ENCODE data around the gene DCST2.

The DCST2 gene

DNA sequence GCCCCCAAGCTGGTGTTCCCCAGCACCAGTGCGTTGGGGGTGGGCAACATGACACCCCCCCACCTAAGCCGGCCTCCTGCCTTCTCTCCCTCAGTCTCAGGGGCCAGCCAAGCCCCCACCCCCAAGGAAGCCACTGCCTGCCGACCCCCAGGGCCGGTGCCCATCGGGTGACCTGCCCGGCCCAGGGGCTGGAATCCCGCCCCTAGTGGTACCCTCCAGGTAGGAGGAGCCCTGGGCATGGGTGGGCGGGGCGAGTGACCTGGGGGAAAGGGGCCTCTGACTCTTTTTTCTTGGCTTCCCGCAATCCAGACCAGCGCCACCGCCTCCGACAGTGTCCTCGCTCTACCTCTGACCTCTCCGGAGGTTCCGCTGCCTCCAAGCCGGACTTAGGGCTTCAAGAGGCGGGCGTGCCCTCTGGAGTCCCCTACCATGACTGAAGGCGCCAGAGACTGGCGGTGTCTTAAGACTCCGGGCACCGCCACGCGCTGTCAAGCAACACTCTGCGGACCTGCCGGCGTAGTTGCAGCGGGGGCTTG, 28.6 kb upstream of the DCST2 start:
- peak overlapping the region; percentile 75 for H3K27ac Mint-ChIP-seq
- peaks cover 31 to 48% of the 10 kb centered on the region in 2 donors for H3K4me1 Mint-ChIP-seq
- peak overlapping the region; percentile 50 to 85 for H3K4me3 Mint-ChIP-seq
- H3K27me3 Mint-ChIP-seq, result peaks cover 0 to 4% of the 10 kb centered on the region in 2 donors
- no peak for DNase-seq
- ATAC-seq (replicated peaks), result no peak
- no peaks in the 10 kb centered on the region for H3K9me3 Mint-ChIP-seq
- H3K36me3 Mint-ChIP-seq, result peaks cover 25 to 37% of the 10 kb centered on the region in 2 donors

GRCh38 chr1:155061381-155062150, 28.0 kb upstream of the DCST2 start:
- DNase-seq, result peak; percentile 93
- peak; percentile 70 to 72 for ATAC-seq (replicated peaks)
- H3K27me3 Mint-ChIP-seq, result peaks cover 0 to 4% of the 10 kb centered on the region in 2 donors
- H3K4me3 Mint-ChIP-seq, result peak overlapping the region in 1 of 2 donors; percentile 28
- peaks cover 27 to 42% of the 10 kb centered on the region in 2 donors for H3K4me1 Mint-ChIP-seq
- no peaks in the 10 kb centered on the region for H3K9me3 Mint-ChIP-seq
- peaks cover 21 to 35% of the 10 kb centered on the region in 2 donors for H3K36me3 Mint-ChIP-seq
- peak overlapping the region; percentile 31 for H3K27ac Mint-ChIP-seq

GRCh38 chr1:155060736-155061135, 27.2 kb upstream of the DCST2 start:
- no peak overlapping the region for H3K4me3 Mint-ChIP-seq
- peaks cover 0 to 4% of the 10 kb centered on the region in 2 donors for H3K27me3 Mint-ChIP-seq
- peaks cover 21 to 35% of the 10 kb centered on the region in 2 donors for H3K4me1 Mint-ChIP-seq
- ATAC-seq (replicated peaks), result no peak
- H3K27ac Mint-ChIP-seq, result no peak overlapping the region
- DNase-seq, result no peak
- peaks cover 24 to 37% of the 10 kb centered on the region in 2 donors for H3K36me3 Mint-ChIP-seq
- no peaks in the 10 kb centered on the region for H3K9me3 Mint-ChIP-seq

- ATAC-seq (replicated peaks) (no peak), DNase-seq (no peak)
- no peaks in the 10 kb centered on the region for H3K9me3 Mint-ChIP-seq
- H3K27me3 Mint-ChIP-seq, result peaks cover 0 to 4% of the 10 kb centered on the region in 2 donors
- H3K4me3 Mint-ChIP-seq, result no peak overlapping the region
- H3K36me3 Mint-ChIP-seq, result peaks cover 34 to 41% of the 10 kb centered on the region in 2 donors
- peaks cover 15 to 23% of the 10 kb centered on the region in 2 donors for H3K4me1 Mint-ChIP-seq
- H3K27ac Mint-ChIP-seq, result no peak overlapping the region
These were observed 24.2 kb upstream of the DCST2 start for GRCh38 chr1:155057788-155058211.

DNA sequence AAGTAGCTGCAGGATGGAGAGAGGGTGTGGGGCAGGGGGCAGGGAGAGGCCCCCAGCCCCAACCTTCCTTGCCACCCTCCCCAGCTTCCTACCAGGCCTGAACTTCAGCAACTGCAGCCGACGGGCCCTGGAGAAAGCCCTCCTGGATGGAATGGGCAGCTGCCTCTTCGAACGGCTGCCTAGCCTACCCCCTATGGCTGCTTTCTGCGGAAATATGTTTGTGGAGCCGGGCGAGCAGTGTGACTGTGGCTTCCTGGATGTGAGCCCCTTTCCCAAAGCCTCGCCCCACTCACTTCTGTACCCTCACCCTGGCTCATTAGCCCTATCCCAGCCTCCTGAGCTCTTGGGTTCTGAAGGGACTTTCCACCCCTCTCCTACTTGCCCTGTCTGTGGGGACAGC, 23.5 kb upstream of the DCST2 start:
- no peaks in the 10 kb centered on the region for H3K9me3 Mint-ChIP-seq
- ATAC-seq (replicated peaks) (no peak), DNase-seq (no peak)
- peaks cover 34 to 41% of the 10 kb centered on the region in 2 donors for H3K36me3 Mint-ChIP-seq
- peaks cover 18 to 23% of the 10 kb centered on the region in 2 donors for H3K4me1 Mint-ChIP-seq
- no peak overlapping the region for H3K27ac Mint-ChIP-seq
- H3K4me3 Mint-ChIP-seq, result no peak overlapping the region
- peaks cover 0 to 4% of the 10 kb centered on the region in 2 donors for H3K27me3 Mint-ChIP-seq

GRCh38 chr1:155053531-155054105, 20.0 kb upstream of the DCST2 start:
- H3K27ac Mint-ChIP-seq, result no peak overlapping the region
- H3K36me3 Mint-ChIP-seq, result peaks cover 29 to 31% of the 10 kb centered on the region in 2 donors
- H3K4me1 Mint-ChIP-seq, result peaks cover 25 to 34% of the 10 kb centered on the region in 2 donors
- H3K27me3 Mint-ChIP-seq, result no peaks in the 10 kb centered on the region
- H3K9me3 Mint-ChIP-seq, result no peaks in the 10 kb centered on the region
- ATAC-seq (replicated peaks) (no peak), DNase-seq (no peak)
- no peak overlapping the region for H3K4me3 Mint-ChIP-seq

DNA sequence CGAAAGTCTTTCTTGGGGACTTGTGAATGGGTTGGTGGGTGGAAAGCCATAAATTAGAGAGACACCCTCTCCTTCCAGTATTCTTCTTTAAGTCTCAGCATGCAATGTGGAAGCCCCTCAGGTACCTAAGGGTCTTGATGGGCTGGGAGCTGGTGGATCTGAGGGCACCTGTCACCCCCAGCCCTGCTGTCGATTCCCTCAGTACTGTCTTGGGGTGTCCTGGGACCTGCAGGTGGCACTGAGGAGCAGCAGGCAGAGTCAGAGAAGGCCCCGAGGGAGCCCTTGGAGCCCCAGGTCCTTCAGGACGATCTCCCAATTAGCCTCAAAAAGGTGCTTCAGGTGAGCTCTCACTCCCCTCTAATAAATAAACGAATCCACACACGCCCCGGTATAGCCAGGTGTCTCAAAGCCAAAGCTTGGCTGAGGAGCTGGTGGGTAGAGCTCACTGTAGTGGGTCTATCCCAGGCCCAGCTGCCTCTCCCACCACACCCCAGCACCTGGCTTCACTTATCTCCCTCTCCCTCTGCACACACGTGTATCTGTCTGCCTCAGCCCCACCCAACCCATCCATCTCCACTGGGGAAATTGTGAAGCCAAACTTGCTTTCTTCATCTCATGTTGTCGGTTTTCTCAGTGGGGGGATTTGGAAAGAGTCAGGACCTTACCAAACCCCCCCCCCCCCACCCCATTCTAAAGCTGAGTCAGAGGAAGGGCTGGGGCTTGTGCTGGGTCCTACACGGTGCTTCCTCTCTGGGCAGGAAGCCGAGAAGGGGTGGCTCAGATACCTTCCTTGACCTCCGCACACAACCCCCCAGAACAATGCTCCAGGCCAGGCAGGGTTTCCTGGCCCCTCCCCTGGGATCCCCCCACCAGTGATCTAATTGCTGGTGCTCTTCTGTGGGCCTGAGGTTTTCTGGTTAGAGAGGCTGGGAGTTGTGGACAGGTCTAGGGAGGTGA, 19.1 kb upstream of the DCST2 start:
- H3K27me3 Mint-ChIP-seq, result no peaks in the 10 kb centered on the region
- H3K27ac Mint-ChIP-seq, result no peak overlapping the region
- ATAC-seq (replicated peaks) (no peak), DNase-seq (no peak)
- H3K4me1 Mint-ChIP-seq, result peaks cover 25 to 34% of the 10 kb centered on the region in 2 donors
- no peaks in the 10 kb centered on the region for H3K9me3 Mint-ChIP-seq
- H3K36me3 Mint-ChIP-seq, result peaks cover 20 to 22% of the 10 kb centered on the region in 2 donors
- peak overlapping the region; percentile 86 for H3K4me3 Mint-ChIP-seq

DNA sequence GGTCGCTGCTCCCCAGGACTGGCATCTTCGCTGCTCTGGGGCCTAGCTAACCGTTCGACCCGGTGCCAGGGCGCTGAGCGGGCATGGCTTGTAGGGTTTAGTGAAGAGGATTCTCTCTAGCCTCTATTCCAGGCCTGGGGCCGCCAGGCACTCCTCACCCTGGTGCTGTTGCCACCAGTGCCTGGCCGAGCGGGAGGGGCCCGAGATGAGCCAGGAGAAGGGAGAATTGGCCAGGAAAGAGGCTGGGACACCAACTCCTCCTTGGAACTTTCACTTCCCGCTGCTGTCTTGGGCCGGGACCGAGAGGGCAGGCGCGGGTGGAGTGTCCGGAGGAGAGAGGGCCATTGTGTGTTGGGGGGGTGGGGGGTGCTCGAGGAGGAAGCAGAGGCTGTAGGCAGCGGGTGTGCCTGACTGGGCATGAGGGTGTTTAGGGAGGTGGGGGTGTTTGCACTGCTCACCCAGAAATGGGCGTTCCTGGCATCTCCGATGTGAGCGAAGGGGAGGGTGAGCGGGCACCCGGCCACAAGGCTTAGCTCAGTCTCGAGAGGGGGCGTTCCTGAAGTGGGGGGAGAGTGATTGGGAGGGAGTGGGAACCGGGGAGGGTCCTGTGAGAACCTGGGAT, 18.3 kb upstream of the DCST2 start:
- H3K4me1 Mint-ChIP-seq, result peaks cover 25 to 34% of the 10 kb centered on the region in 2 donors
- DNase-seq (no peak), ATAC-seq (replicated peaks) (peak; percentile 46 to 52)
- no peaks in the 10 kb centered on the region for H3K9me3 Mint-ChIP-seq
- H3K27ac Mint-ChIP-seq, result peak overlapping the region; percentile 14
- H3K27me3 Mint-ChIP-seq, result no peaks in the 10 kb centered on the region
- peak overlapping the region; percentile 86 for H3K4me3 Mint-ChIP-seq
- H3K36me3 Mint-ChIP-seq, result peaks cover 16 to 18% of the 10 kb centered on the region in 2 donors

GRCh38 chr1:155051342-155051776, 17.8 kb upstream of the DCST2 start:
- Mint-ChIP-seq H3K27me3 (no peaks in the 10 kb centered on the region), H3K9me3 (no peaks in the 10 kb centered on the region), H3K4me1 (peaks cover 25 to 34% of the 10 kb centered on the region in 2 donors), H3K4me3 (peak overlapping the region; percentile 86), H3K27ac (no peak overlapping the region), H3K36me3 (peaks cover 11 to 15% of the 10 kb centered on the region in 2 donors)
- no peak for DNase-seq
- ATAC-seq (replicated peaks), result peak; percentile 14 to 18

- Mint-ChIP-seq H3K4me1 (peaks cover 25 to 34% of the 10 kb centered on the region in 2 donors), H3K27me3 (no peaks in the 10 kb centered on the region), H3K9me3 (no peaks in the 10 kb centered on the region), H3K36me3 (peaks cover 5 to 9% of the 10 kb centered on the region in 2 donors), H3K4me3 (peak within 1 kb of the TSS; percentile 86 to 89), H3K27ac (peak within 1 kb of the TSS; percentile 86)
- ATAC-seq (replicated peaks) (peak; percentile 80 to 83), DNase-seq (peak; percentile 67)
These were observed 17.2 kb upstream of the DCST2 start, which contains the start of gene ADAM15 for GRCh38 chr1:155050560-155051341. ADAM15 (plus strand) TSS chr1:155051316; CDS start chr1:155051387, 71 bp downstream.

GRCh38 chr1:155049651-155050559, 16.3 kb upstream of the DCST2 start:
- peaks cover 0 to 4% of the 10 kb centered on the region in 2 donors for H3K36me3 Mint-ChIP-seq
- DNase-seq (no peak), ATAC-seq (replicated peaks) (no peak)
- H3K9me3 Mint-ChIP-seq, result no peaks in the 10 kb centered on the region
- no peaks in the 10 kb centered on the region for H3K27me3 Mint-ChIP-seq
- H3K4me1 Mint-ChIP-seq, result peaks cover 30 to 37% of the 10 kb centered on the region in 2 donors
- H3K27ac Mint-ChIP-seq, result peak overlapping the region; percentile 31
- peak overlapping the region; percentile 83 to 89 for H3K4me3 Mint-ChIP-seq
